HG03520 (cell line): ENCODE results near the gene SAMD7.

Experiments used
- ATAC-seq: cut with Tn5 transposase; IDR thresholded peaks from one replicate; pipeline ENCODE4 v1.9.1; 2021; ENCODE audit warnings: mild to moderate bottlenecking, moderate library complexity; ENCODE audit not compliant: unreplicated experiment

Gene SAMD7, protein sequence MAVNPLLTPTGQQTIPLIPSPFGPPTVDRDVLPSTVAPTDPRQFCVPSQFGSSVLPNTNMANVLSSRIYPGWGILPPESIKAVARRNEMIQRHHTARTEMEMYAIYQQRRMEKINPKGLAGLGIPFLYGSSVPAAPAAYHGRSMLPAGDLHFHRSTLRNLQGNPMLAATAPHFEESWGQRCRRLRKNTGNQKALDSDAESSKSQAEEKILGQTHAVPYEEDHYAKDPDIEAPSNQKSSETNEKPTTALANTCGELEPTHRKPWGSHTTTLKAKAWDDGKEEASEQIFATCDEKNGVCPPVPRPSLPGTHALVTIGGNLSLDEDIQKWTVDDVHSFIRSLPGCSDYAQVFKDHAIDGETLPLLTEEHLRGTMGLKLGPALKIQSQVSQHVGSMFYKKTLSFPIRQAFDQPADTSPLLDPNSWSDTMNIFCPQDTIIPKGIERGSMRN

GRCh38 chr3:169911272-169911671 is at the start of gene SAMD7:
SAMD7 (plus strand) TSS chr3:169911572; CDS start chr3:169919499, 7,927 bp downstream.
- no peak for ATAC-seq

- ATAC-seq: no peak
These were observed 49.5 kb upstream of the SAMD7 start for GRCh38 chr3:169861871-169862270.

- ATAC-seq: peak; percentile 54
These were observed 47.9 kb upstream of the SAMD7 start for GRCh38 chr3:169863458-169863899.

- no peak for ATAC-seq
These were observed 47.1 kb upstream of the SAMD7 start for GRCh38 chr3:169864270-169864669.

GRCh38 chr3:169865176-169865767 is 46.1 kb upstream of the SAMD7 start:
- no peak for ATAC-seq

DNA sequence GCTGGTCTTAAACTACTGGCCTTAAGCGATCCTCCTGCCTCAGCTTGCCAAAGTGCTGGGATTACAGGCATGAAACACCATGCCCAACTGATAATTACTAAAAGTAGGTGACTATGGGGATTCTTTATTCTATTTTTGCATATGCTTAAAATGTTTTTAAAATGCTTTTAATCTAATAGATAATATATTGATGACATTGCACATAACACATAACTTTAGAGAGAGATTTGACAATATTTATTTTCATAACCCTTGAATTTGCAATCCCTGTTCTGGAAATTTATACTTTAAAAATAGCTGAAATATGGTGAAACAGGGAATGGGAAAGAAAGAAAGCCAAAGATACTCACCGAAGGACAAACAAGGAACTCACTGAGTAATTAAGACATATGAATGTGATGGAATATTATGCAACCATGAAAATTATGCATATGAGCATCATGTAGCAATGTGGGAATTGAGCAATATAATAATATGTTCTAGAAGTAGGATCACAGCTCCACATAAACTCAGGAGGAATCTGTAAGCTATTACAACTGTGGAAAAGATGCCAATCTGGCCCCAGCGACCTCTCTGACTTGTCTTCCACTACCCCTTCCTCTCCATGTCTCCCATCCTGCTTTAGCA is 43.7 kb upstream of the SAMD7 start:
- no peak for ATAC-seq

DNA sequence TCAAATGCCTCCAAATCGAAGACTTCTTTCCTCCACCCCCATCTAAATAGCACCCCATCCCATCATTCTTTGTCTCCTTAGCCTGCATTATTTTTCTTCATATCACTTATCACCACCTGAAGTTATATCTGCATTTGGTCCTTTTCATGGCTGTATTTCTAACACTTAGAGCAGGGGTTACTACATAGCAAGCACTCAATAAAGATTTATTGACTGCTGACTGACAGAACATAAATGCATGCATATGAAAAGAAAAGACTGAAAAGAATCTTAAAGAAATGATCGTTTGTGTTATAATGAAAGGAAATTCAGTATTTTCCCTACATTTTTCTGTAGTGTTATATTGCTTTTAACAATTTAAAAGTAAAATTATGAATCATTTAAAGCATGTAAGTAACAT is 43.0 kb upstream of the SAMD7 start:
- no peak for ATAC-seq

GRCh38 chr3:169869484-169870220 is 41.7 kb upstream of the SAMD7 start, which contains the start of gene LRRC31:
LRRC31 (minus strand) TSS chr3:169869935; CDS start chr3:169869807, 128 bp downstream.
- no peak for ATAC-seq

DNA sequence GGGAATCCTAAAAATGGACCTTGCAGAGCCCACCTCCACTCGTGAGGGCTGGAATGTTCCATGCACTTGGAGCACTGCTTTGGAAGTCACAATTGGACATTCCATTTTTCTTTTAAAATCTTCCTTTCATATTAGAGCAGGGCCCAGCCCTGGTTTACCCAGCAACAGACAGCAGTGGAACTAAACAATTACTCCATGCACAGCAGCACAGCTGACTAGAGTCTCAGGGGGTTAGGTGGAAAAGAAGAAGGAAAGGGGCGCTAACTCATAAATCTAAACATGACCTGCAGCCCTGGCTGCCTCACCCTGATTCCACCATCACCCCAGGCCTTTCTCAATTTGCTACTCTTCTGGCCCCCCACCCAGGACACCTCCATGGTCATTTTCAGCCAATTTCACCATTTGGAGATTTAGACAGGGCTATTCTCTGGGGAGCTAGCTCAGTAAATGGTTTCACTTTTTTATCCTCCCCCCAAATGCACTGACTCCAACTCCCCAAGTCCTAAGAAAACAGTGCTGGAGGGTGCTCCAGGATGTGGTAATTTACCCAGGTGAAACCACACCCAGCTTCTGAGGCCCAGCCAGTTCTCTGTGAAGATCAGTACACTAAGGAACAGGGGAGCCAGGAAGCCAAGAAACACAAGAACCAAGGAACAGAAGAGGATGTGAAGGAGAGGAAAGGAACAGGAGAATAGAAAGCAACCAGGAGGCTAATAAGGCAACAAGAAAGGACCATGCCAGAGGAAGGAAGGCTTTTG is 40.1 kb upstream of the SAMD7 start:
- ATAC-seq: no peak

GRCh38 chr3:169879013-169879557 is 32.3 kb upstream of the SAMD7 start:
- ATAC-seq: no peak

DNA sequence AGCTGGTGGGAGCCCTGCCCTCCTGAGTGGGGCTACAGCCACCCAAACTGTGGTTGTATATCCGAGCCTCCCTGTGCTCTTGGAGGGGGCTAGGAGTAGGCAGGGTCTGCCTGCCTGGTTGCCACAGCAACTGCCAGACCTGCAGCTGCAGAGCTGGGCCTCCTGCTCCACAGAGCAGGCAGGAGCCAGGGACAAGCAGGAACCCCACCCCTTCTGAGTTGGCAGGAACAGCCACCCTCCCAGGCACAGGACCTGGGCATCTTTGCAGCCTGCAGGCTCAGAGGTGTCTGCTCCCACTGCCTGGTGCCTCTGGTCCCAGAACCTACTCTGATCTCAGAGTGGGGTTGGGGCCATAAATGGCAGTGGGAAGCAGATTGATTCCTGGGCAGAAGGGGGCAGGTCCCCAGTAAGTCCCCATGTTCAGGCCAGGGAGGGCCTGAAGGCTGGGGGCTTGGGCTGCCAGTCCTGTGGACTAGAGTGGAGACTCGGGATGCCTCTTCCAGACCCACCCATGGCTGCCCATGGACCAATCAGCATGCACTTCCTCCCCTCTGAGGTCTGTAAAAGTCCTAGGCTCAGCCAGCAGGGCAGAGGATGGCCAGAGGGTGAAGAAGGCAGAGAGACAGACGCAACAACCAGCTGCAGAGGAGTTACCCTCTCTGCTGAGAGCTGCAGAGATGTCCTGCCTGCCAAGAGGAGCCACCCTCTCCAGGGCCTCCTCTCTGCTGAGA is 31.4 kb upstream of the SAMD7 start:
- no peak for ATAC-seq

- no peak for ATAC-seq
These were observed 30.7 kb upstream of the SAMD7 start for GRCh38 chr3:169880576-169881250.

GRCh38 chr3:169886671-169887070 is 24.7 kb upstream of the SAMD7 start:
- ATAC-seq: no peak

DNA sequence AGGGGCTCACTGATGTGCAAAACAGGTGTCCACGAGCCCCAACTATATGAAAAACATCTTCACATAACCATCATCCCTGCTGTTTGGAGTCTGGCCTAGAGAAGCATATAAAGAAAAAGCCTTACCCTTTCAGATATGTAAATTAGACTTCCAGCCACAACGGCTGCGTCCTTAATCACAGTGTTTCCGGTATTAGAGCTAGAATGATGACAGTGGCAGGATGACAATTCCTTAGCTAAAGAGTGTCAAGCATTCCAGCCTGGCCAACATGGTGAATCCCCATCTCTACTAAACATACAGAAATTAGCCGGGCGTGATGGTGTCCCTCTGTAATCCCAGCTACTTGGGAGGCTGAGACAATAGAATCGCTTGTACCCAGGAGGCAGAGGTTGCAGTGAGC is 19.5 kb upstream of the SAMD7 start:
- ATAC-seq: no peak

- no peak for ATAC-seq
These were observed 17.3 kb upstream of the SAMD7 start for GRCh38 chr3:169894110-169894509.

DNA sequence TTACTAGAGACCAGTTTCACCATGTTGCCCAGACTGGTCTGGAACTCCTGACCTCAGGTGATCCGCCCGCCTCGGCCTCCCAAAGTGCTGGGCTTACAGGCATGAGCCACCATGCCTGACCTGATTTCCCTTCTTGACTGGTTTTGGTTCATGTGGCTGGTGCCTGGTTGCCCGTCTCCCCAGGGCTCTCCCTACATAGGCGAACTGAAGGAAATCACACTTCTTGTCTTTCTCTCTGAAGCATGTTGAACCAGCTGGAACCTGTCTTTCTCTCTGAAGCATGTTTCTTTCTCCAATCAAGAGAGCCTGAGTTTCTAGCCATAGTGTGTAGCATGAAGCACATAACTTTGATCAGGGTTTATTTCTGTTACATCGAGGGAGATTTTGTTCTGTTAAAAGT is 16.3 kb upstream of the SAMD7 start:
- ATAC-seq: no peak

GRCh38 chr3:169897284-169897683 is 14.1 kb upstream of the SAMD7 start:
- ATAC-seq: no peak

DNA sequence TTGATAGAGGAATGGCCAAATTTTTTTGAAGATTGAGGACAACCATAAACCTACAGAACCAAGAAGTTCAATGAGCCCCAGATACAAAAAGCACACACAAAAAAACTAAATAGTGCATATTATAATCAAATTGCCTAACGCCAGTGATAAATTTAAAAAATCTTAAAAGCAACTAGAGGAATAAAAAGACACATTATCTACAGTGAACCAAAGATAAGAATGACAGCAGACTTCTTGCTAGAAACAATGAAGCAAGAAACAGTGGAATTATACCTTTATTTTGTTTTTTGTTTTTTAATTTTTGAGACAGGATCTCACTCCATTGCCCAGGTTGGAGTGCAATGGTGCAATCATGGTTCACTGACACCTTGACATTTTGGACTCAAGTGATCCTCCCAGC is 9.9 kb upstream of the SAMD7 start:
- ATAC-seq: no peak

DNA sequence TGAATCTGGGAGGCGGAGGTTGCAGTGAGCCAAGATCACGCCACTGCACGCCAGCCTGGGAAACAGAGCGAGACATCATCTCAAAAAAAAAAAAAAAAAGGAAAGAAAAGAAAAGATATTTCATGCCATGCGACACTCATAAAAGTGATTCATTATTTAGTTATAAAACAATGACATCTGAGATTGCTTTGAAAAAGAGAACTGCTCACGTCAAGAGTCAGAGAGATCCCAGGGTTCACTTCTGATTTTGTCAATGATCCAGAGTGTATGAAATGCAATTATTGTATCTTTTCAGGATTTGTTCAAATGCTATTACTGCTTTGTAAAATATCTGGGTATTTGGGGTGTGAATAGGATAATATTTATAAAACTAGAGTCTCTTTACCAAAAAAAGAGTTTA is 6.0 kb upstream of the SAMD7 start:
- ATAC-seq: no peak
